NCI-H510A treated with DMSO at 0.1 percent for 48 hours (cell line): Measurements from ENCODE around the gene DCAF5.
"Not testable (repeated sequence)": the region's sequence is repeated elsewhere in the genome, so short reads cannot be mapped to it uniquely, and the experiment has no call there.

Experiments
- DNase-seq: peaks from one replicate; lab custom pipeline; 2025; lab: John Stamatoyannopoulos, UW

DCAF5 gene

GRCh38 chr14:69041783-69042182, 111.1 kb downstream of the DCAF5 start:
- no peak for DNase-seq

DNA sequence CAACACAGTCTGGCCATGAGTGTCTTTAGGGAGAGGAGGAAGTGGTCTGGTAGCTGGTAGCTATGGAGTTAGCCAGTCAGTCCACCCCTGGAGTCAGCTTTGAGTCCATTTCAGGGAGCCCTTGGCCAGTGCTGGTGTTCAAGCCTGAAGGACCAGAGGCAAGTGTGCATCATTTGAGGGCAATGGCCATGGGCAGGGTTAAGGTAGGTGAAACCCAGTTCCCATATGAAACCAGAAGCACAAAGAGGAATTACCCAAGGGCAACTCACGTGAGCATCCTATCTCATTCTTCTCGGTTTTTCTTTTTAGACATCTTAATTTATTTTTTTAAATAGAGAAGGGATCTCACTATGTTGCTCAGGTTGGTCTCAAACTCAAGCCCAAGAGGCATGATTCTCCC, 112.6 kb downstream of the DCAF5 start:
- DNase-seq, result no peak

DNA sequence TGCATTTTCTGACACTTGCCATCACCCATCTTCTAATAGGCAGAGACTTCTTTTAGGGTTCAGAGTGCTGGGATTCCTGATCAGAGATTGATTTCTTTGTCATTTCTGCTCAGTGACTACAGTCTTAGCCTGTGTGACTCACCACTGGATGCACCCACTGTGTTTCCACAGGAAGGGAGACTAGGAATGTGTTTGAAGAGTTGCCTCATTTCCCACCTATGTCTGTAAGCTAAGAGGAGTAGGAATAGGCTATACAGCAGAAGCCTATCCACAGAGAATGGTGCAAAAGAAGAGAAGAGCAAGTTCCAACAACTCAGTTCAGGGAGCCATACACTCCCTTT, 113.7 kb downstream of the DCAF5 start:
- no peak for DNase-seq

- no peak for DNase-seq
Measured at GRCh38 chr14:69038455-69039287, 114.2 kb downstream of the DCAF5 start.

- DNase-seq, result no peak
Measured at GRCh38 chr14:69037790-69038454, 115.0 kb downstream of the DCAF5 start.

- no peak for DNase-seq
Measured at GRCh38 chr14:69036757-69037506, 116.0 kb downstream of the DCAF5 start.

- no peak for DNase-seq
Measured at GRCh38 chr14:69034612-69035262, 118.2 kb downstream of the DCAF5 start.

- DNase-seq, result no peak
Measured at GRCh38 chr14:69027242-69027913, 125.5 kb downstream of the DCAF5 start.

DNA sequence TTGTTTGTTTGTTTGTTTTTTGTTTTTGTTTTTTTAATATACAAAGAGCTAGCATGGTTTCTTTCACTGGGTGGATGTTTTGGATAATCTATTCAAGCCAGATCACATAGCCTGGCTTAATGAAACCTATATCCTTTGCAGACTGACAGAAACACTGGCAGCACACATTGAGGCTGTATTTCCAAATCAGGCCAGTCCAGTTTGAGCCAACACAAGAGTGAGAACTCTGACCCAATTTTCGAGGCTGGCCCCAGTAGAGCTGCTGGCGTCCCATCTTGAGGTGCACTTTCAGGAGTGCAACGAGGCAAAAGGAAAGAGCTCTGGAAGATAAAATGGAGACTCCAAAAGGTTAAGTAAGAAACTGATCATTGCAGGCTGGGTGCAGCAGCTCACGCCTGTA, 129.9 kb downstream of the DCAF5 start:
- DNase-seq, result no peak

DNA sequence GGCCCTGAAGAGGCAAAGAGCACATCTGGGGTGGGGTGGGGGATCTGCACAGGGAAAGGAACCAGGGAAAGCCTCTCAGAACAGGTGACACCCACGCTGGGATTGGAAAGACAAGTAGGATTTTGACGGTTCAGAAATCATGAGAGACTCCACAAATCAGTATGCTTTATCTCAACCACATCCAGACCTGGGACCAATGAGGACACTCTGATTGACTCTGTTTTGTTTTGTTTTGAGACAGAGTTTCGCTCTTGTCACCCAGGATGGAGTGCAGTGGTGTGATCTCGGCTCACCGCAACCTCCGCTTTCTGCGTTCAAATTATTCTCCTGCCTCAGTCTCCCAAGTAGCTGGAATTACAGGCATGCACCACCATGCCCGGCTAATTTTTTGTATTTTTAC, 130.8 kb downstream of the DCAF5 start:
- DNase-seq, result not testable (repeated sequence)

DNA sequence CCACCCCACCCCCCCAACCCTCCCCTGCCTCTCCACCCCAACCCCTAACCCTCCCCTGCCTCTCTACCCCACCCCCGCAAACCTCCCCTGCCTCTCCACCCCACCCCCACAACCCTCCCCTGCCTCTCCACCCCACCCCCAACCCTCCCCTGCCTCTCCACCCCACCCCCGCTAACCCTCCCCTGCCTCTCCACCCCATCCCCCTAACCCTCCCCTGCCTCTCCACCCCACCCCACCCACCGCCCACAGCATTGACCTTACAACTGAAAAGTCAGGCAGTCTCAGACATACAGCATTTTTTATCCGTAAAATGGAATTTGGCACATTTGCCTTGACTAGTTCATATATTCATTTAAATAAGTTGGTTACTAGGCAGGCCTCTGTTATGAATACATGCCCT, 135.2 kb downstream of the DCAF5 start:
- no peak for DNase-seq

GRCh38 chr14:69014829-69015259, 138.1 kb downstream of the DCAF5 start:
- DNase-seq, result no peak

DNA sequence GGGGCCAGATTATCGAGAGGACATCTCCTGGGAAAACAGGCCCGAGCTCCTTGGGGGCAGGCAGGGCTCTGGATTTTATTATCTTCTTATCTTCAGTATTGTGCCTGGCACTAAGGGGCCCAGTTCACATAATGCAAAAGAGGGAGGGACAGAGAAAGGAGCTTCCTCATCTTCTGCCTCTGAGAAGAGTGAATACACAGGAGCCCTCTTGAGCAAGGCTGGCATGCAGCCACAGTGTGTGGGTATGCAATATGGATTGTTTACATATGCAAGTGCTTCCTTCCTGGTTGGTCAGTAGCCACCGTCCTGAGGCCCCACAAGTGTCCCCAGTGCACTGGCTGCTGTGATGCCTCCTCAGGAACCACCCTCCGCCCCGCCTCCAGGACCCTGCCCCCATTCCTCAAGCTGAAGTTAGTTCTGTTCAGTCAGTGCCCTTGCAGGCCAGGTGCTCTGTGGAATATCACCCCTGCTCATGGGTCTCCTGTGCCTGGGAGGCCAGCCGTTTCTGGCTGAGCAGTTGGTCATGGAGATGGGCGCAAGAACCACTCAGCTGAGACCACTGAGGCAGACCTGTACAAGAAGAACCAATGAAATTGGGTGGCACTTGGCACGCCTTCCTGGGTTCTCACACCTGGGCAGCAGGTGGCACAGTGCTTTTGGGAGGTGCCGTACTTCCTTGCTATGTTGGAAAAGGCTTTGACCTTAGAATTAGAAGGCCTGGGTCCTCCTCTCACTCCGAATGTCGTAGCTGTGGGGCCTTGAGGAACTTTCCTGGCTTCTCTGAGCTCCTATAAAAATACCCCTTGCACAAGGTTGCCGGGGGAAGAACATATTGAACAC, 138.8 kb downstream of the DCAF5 start:
- DNase-seq, result peak; percentile 74

DNA sequence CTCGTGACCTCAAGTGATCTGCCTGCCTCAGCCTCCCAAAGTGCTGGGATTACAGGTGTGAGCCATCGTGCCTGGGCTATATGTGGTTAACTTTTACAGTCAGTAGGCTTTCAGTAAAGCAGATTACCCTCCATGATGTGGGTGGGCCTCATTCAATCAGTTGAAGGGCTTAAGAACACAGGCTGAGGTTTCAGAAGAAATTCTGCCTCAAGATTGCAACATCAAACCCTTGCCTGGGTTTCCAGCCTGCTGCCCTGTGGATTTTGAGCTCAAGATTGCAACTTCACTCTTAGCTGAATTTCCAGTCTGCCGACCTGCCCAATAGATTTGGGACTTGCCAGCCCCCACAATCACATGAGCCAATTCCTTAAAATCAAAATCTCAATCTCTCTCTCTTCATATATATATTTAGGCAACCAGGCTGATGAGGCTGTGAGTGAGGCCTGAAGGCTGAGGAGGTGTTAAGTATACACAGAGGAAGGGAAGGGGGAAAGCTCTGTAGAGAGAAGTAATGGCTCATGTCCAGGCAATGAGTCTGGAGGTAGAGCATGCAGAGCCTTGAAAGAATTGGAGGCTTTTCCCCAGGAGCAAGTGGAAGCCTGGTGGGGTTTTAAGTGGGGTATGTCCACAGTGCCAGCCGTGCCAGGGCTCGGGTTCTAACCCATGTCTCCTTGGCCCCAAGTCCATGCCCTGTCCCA, 140.5 kb downstream of the DCAF5 start:
- DNase-seq, result no peak

- DNase-seq, result no peak
Measured at GRCh38 chr14:69010648-69011047, 142.3 kb downstream of the DCAF5 start.

GRCh38 chr14:69008421-69008884, 144.5 kb downstream of the DCAF5 start:
- no peak for DNase-seq

- DNase-seq, result no peak
Measured at GRCh38 chr14:69006346-69006745, 146.6 kb downstream of the DCAF5 start.

- DNase-seq, result no peak
Measured at GRCh38 chr14:69005432-69006148, 147.3 kb downstream of the DCAF5 start.

DNA sequence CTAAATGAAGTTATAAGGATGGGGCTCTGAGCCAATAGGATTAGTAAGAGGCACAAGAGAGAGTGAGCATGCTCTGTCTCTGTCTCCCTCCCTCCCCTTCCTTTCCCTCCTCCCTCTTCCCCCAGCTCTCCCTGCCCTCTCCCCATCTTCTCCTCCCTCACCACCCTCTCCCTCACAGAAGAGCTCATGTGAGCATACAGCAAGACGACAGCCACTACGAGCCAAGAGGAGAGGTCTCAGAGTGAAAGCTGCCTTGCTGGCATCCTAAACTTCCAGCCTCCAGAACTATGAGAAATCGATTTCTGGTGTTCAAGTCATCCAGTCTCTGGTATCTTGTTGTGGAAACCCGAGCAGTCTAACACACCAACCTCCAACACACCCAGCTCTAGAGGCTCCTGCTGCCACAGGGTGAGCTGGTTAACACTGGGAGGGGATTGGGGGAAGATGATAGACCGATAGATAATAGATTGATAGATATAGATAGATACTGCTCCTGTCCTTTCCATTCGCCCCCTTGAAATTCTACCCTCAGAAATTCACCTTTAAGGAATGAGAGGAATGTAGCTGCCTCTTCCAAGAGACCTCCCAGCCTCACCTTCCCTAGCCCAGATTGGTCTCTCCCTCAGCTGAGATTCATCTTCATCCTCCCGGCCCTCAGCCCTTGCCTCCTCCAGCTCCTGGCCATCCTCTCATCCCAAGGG, 148.0 kb downstream of the DCAF5 start:
- no peak for DNase-seq
